Fibroblast of lung (primary cell): ENCODE data around the gene LRRC57. TPM values are rescaled to one million over a fixed set of nuclear protein-coding genes. Genes with fewer than 3 reads are reported as not detected.
"Not testable (repeated sequence)": the region's sequence is repeated elsewhere in the genome, so short reads cannot be mapped to it uniquely, and the experiment has no call there.

Experiments used
- DNase-seq, 2 donors: peaks; one replicate each; pipeline versions ENCODE4 v3.0.0 to v3.0.0-alpha.2; 2010; ENCODE audit warnings: low read depth in 2 of 2
- H2AFZ ChIP-seq: 2 replicates; pipeline ENCODE4 v1.5.1; 2012; ENCODE audit warnings: low read length, control low read depth, inconsistent platforms
- H3K27ac ChIP-seq: 2 replicates; pipeline ENCODE4 v1.5.1; 2011; ENCODE audit warnings: low read length, control low read depth; ENCODE audit not compliant: insufficient read depth
- H3K27me3 ChIP-seq: 2 replicates; pipeline ENCODE4 v1.5.1; 2011; ENCODE audit warnings: mild to moderate bottlenecking, low read length; ENCODE audit not compliant: control insufficient read depth, insufficient read depth
- H3K36me3 ChIP-seq: 2 replicates; pipeline ENCODE4 v1.5.1; 2011; ENCODE audit warnings: low read length; ENCODE audit not compliant: control insufficient read depth, insufficient read depth
- H3K4me1 ChIP-seq: 2 replicates; pipeline ENCODE4 v1.5.1; 2011; ENCODE audit warnings: low read length; ENCODE audit not compliant: control insufficient read depth, insufficient read depth; ENCODE audit errors: extremely low read depth
- H3K4me2 ChIP-seq: 2 replicates; pipeline ENCODE4 v1.5.1; 2011; ENCODE audit warnings: low read length, control low read depth; ENCODE audit not compliant: insufficient read depth; ENCODE audit errors: extremely low read depth
- H3K4me3 ChIP-seq, 4 experiments: fragments of 200-600 bp in 1 of 4; sonication (generic) in 1 of 4; replicated peaks in 1 of 4; 2 replicates each; pipeline ENCODE4 v1.5.1; 2011 to 2016; ENCODE audit warnings: low read length in 4 of 4, low read depth in 3 of 4, mild to moderate bottlenecking in 3 of 4, control low read depth in 2 of 4, inconsistent platforms in 1 of 4, mixed read lengths in 1 of 4; ENCODE audit not compliant: insufficient read depth in 1 of 4; ENCODE audit errors: control extremely low read depth in 1 of 4
- H3K79me2 ChIP-seq: 2 replicates; pipeline ENCODE4 v1.5.1; 2012; ENCODE audit warnings: mild to moderate bottlenecking, low read length, inconsistent platforms; ENCODE audit not compliant: control insufficient read depth, insufficient read depth
- H3K9ac ChIP-seq: 2 replicates; pipeline ENCODE4 v1.5.1; 2011; ENCODE audit warnings: mild to moderate bottlenecking, low read length, control low read depth; ENCODE audit not compliant: insufficient read depth
- H3K9me3 ChIP-seq: 2 replicates; pipeline ENCODE4 v1.5.1; 2012; ENCODE audit warnings: low read depth, low read length; ENCODE audit not compliant: control insufficient read depth, insufficient read depth
- H4K20me1 ChIP-seq: 2 replicates; pipeline ENCODE4 v1.5.1; 2011; ENCODE audit warnings: low read length; ENCODE audit not compliant: control insufficient read depth, insufficient read depth; ENCODE audit errors: extremely low read depth
- EZH2 ChIP-seq: IDR thresholded peaks from 2 replicates; pipeline ENCODE4 v1.5.1; 2012; ENCODE audit warnings: low read length, control low read depth, mild to moderate bottlenecking; ENCODE audit errors: missing control alignments
- polyA plus RNA-seq, 2 donors: library from polyadenylated mRNA; depleted of rRNA in 1 of 2; stranded (reverse) in 1 of 2; unstranded in 1 of 2; fragments of >200 nt; gene quantifications; 2 replicates each; pipeline ENCODE4 v1.2.1, GENCODE V29; 2011 to 2012; ENCODE audit warnings: missing spikeins in 1 of 2
- total RNA-seq: library from RNA; depleted of rRNA; stranded (reverse); fragments of >200 nt; gene quantifications from 2 replicates; pipeline ENCODE4 v1.2.1, GENCODE V29; 2014
- TF ChIP-seq, protein P1 (sequence below), 2 donors: IDR thresholded peaks in 1 of 2; conservative IDR thresholded peaks in 1 of 2; 1 replicate in 1 of 2; 2 replicates in 1 of 2; pipeline ENCODE4 v1.5.1; 2011 to 2012; ENCODE audit warnings: low read length in 2 of 2, control low read depth in 1 of 2, inconsistent platforms in 1 of 2, low read depth in 1 of 2, mild to moderate bottlenecking in 1 of 2

Gene LRRC57
- total and polyA plus RNA-seq, 2 donors (not counting 1 experiment from before 2014, with no cell fraction given): 13.9 to 19.3 TPM

DNA sequence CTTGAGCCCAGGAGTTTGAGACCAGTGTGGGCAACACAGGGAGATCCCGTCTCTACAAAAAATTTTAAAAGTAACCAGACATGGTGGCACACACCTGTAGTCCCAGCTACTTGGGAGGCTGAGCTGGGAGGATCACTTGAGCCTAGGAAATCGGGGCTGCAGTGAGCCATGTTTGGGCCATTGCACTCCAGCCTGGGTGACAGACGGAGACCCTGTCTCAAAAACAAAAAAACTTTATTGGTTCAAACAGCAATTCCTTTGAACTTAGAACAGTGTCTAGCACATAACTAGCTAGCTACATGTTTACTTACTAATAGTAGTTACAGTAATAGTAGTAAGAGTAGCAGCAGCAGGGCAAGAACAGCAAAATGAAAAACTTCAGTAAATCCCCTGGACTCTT, 10.1 kb upstream of the LRRC57 start:
- H3K36me3 ChIP-seq: peaks cover 5% of the 10 kb centered on the region
- no peaks in the 10 kb centered on the region for H3K27me3 ChIP-seq
- no peak overlapping the region for H3K27ac ChIP-seq
- peaks cover 6% of the 10 kb centered on the region for H3K79me2 ChIP-seq
- H2AFZ ChIP-seq: no peak overlapping the region
- no peak overlapping the region for H3K9ac ChIP-seq
- no peaks in the 10 kb centered on the region for H4K20me1 ChIP-seq
- no peaks in the 10 kb centered on the region for H3K9me3 ChIP-seq
- no peak for TF ChIP-seq EZH2
- TF ChIP-seq, protein P1, sequence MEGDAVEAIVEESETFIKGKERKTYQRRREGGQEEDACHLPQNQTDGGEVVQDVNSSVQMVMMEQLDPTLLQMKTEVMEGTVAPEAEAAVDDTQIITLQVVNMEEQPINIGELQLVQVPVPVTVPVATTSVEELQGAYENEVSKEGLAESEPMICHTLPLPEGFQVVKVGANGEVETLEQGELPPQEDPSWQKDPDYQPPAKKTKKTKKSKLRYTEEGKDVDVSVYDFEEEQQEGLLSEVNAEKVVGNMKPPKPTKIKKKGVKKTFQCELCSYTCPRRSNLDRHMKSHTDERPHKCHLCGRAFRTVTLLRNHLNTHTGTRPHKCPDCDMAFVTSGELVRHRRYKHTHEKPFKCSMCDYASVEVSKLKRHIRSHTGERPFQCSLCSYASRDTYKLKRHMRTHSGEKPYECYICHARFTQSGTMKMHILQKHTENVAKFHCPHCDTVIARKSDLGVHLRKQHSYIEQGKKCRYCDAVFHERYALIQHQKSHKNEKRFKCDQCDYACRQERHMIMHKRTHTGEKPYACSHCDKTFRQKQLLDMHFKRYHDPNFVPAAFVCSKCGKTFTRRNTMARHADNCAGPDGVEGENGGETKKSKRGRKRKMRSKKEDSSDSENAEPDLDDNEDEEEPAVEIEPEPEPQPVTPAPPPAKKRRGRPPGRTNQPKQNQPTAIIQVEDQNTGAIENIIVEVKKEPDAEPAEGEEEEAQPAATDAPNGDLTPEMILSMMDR (conservative IDR thresholded peaks at IDR 0.05 in 1 of 2, IDR thresholded peaks at IDR 0.05 in 1 of 2; ENCODE audit: low read depth in 1 of 2, low read length in 2 of 2): no peak
- H3K4me3 ChIP-seq: no peak overlapping the region
- no peak overlapping the region for H3K4me2 ChIP-seq
- H3K4me1 ChIP-seq: no peaks in the 10 kb centered on the region
- no peak for DNase-seq

DNA sequence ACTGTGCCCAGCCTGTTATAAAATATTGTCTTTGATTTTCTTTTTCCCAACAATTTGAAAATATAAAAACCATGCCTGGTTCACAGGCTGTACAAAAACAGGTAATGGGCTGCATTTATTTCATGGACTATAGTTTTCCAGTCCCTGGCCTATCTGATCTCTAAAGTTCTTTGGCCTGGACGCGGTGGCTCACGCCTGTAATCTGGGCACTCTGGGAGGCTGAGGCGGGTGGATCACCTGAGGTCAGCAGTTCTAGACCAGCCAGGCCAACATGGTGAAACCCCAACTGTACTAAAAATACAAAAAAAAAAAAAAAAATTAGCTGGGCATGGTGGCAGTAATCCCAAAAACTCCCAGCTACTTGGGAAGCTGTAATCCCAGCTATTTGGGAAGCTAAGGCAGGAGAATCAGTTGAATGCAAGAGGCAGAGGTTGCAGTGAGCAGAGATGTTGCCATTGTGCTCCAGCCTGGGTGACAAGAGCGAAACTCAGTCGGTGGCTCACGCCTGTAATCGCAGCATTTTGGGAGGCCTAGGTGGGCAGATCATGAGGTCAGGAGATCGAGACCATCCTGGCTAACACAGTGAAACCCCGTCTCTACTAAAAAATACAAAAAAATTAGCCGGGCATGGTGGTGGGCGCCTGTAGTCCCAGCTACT, 8.1 kb upstream of the LRRC57 start:
- H3K79me2 ChIP-seq: peaks cover 11% of the 10 kb centered on the region
- H3K4me2 ChIP-seq, H3K36me3 ChIP-seq, H3K4me1 ChIP-seq, H3K4me3 ChIP-seq, DNase-seq, H3K9me3 ChIP-seq, H3K27me3 ChIP-seq, H2AFZ ChIP-seq, H3K9ac ChIP-seq, H3K27ac ChIP-seq, H4K20me1 ChIP-seq: not testable (repeated sequence)

DNA sequence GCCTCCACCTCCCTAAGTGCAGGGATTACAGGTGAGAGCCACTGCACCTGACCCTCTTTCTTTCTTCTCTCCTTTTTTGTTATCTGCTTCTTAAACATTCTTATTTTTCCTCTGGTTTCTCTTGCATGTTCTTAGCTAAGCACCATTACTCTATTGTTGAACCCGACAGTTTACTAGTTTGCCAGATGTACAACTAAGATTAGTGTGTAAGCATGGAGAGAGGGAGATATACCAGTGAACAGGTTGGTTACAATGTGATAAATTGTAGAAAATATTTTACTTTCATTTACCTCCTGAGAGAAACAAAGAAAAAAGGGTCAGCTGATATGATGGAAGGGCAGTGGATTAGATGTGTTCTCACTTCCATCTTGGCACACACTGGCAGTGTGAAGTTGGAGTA, 5.0 kb upstream of the LRRC57 start:
- Histone ChIP-seq H3K9ac (no peak overlapping the region), H3K79me2 (peaks cover 35% of the 10 kb centered on the region), H3K27ac (no peak overlapping the region), H2AFZ (no peak overlapping the region), H3K4me2 (no peak overlapping the region), H3K4me3 (no peak overlapping the region), H3K27me3 (no peaks in the 10 kb centered on the region), H4K20me1 (no peaks in the 10 kb centered on the region), H3K9me3 (no peaks in the 10 kb centered on the region), H3K36me3 (no peaks in the 10 kb centered on the region), H3K4me1 (peaks cover 3% of the 10 kb centered on the region)
- no peak for TF ChIP-seq EZH2
- TF ChIP-seq, protein P1 (conservative IDR thresholded peaks at IDR 0.05 in 1 of 2, IDR thresholded peaks at IDR 0.05 in 1 of 2; ENCODE audit: low read depth in 1 of 2, low read length in 2 of 2): no peak
- DNase-seq: no peak
